RPMI7951 (cell line): ENCODE results near the gene UBP1. TPM values are rescaled to one million over a fixed set of nuclear protein-coding genes. Genes with fewer than 3 reads are reported as not detected.
"Not testable (repeated sequence)": the region's sequence is repeated elsewhere in the genome, so short reads cannot be mapped to it uniquely, and the experiment has no call there.

Source experiments
- DNase-seq: peaks from one replicate; pipeline ENCODE4 v3.0.0-alpha.2; 2012; ENCODE audit warnings: low read depth
- total RNA-seq: library from RNA; depleted of rRNA; stranded (reverse); fragments of >200 nt; shearing (Covaris generic); gene quantifications from 2 replicates; pipeline ENCODE4 v1.2.3, GENCODE V29; 2014

Gene UBP1
- total RNA-seq, 1 experiment from 2014 or later, result 32.0 TPM

- peak; percentile 58 for DNase-seq
These were observed 2.5 kb downstream of the UBP1 start for GRCh38 chr3:33437556-33438283.

DNA sequence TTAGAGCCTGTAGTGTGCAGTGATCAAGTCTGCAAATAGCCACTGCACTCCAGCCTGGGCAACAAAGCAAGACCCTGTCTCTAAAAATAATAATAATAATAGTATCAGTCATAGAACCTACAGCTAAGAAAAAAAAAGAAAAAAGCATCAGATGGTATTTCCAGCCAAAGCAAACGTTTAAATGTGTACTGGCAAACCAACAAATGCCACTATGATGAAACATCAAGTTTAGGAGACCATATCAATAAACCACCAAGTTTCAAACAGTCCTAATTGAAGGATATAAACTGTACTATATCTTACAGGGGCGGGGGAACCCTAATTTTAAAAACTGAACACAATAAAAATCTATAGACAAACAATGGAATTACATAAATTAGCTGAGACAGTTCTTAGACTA lies 6.4 kb downstream of the UBP1 start:
- DNase-seq, result no peak

DNA sequence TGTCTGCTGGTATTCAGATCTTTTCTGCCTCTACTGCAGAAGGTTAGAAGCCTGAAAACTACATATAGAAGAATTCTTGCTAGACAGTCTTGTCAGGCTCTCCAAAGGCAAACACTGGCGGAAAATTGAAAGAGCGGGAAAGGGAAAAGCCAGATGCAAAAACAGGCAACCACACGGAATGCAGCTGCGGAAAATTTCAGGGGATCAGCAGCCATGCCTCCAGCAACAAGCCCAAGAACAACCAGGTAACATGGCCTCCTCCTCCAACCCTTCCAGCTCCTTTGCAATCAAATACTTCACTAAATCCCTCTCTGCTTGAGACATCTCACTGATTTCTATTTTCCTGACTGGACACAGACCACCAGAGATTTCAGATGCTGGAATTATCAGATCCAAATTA lies 9.6 kb downstream of the UBP1 start:
- DNase-seq, result no peak

GRCh38 chr3:33430061-33430460 lies 10.1 kb downstream of the UBP1 start:
- no peak for DNase-seq

DNA sequence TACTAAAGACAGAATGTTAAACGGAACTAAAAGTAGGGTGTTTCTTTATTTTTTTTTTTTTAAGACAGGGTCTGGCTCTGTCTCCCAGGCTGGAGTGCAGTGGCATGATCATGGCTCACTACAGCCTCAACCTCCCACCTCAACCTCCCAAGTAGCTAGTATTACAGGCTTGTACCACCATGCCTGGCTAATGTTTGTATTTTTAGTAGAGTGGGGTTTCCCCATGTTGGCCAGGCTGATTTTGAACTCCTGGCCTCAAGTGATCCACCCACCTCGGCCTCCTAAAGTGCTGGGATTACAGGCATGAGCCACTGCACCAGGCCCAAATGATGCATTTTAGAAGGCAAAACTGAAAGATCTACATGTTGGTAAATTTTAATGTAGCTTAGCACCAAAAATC lies 10.9 kb downstream of the UBP1 start:
- DNase-seq, result not testable (repeated sequence)

DNA sequence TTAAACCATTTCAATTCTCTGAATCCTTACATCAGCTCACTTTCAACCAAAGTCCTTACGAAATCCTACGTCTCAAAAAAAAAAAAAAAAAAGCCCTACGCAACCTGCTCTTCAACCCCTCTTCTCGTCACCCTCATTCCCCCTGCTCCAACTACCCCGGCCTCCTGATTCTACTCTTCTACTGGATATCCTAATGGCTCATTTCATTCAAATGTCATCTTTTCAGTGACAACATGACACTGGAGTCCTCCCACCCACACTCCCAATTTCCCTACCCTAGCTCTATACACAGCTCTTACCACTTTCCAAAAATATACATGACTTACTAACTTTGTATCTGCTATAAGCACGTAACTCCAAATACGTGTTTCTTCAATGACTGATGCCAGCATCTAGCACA lies 11.5 kb downstream of the UBP1 start:
- DNase-seq, result no peak

DNA sequence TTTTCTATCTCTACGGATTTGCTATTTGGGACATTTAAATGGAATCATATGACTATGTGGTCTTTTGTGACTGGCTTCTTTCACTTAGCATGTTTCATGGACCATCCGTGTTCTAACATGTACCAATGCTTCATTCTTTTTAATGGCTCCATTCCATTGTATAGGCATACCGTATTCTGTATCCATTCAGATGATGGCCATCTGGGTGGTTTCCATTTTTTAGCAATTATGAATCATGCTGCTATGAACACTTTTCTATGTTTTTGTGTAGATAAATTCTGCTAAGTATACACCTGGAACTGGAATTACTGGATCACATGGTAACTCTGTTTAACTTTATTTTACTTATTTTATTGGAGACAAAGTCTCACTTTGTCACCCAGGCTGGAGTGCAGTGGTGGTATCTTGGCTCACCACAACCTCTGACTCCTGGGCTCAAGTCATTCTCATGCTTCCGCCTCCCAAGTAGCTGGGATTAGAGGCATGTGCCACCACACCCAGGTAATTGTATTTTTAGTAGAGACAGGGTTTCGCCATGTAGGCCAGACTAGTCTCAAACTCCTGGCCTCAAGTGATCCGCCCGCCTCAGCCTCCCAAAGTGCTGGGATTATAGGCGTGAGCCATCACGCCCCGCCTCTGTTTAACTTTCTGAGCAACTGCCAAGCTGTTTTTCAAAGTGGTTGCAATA lies 13.4 kb downstream of the UBP1 start:
- DNase-seq, result no peak

DNA sequence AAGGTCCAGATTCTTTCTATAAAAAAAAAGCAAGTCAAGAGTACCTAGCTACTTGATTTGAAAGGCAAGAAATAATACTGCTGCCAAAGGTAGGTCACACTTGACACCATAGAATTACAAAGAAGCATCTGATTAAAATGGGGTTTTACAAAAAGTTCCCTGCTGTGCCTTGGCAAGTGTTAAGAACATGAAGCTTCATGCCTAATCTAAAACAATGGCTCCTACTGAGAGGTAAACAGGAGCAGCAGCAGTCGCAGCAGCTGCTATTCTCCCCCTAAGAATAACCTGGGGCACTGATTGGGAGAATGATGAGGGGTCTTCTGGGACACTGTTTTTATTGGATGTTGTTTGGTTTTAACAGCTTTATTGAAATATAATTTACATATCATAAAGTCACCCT lies 14.1 kb downstream of the UBP1 start:
- DNase-seq, result no peak

- DNase-seq, result no peak
These were observed 14.8 kb downstream of the UBP1 start for GRCh38 chr3:33425453-33425852.

- no peak for DNase-seq
These were observed 15.4 kb downstream of the UBP1 start for GRCh38 chr3:33424606-33425452.

DNA sequence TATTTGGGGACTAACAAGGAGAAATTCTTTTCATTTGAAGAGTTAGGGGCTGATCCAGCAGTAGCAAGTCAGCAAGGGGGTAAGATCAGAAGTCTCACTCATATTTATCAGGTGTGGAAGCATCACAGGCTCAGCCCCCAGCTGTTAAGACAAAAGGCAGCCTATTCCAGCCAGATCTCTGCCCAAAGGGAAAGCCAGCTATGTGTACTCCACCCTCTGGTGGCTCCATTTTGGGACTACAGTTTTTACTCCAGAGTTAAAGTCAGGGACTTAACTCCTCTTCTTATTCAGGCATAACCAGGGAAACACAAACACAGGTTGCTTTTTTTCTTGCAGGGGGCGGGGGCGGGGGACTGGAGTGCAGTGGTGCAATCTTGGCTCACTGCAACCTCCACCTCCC lies 19.2 kb downstream of the UBP1 start:
- peak; percentile 11 for DNase-seq

DNA sequence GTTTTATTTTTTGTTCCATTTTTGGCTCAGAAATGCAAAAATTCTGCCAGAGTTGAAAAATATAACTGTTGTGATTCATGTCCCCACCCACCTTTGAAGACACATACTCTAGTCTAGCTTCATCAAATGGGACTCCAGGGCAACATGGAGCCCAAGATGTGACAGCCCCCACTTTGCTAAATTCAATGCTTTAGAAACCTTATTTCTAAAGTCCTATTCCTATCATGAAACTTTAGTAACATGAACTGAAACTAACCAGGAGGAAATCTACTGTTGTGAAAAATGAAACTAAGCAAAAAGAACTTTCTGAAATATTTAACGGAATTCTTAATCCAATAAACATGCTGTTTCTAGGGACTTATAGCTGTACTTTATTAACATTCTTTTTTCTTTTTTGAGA lies 20.3 kb downstream of the UBP1 start:
- no peak for DNase-seq

- peak; percentile 41 for DNase-seq
These were observed 23.0 kb downstream of the UBP1 start for GRCh38 chr3:33417066-33417673.

GRCh38 chr3:33410816-33411215 lies 29.4 kb downstream of the UBP1 start:
- DNase-seq, result not testable (repeated sequence)

DNA sequence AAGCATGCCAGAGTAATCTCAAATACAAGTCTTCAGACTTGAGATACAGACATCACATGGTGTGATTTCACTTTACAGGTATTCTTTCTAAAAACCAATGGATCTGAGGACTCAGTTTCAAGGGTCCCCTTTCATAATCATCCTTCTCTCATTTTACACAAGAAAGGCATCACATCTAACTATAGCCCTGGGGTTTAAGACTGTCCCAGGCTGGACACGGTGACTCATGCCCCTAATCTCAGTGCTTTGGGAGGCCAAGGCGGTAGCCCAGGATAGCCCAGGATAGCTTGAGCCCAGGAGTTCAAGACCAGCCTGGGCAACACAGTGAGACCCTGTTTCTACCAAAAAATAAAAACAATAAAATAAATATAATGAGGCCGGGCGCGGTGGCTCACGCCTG lies 36.4 kb downstream of the UBP1 start:
- peak; percentile 18 for DNase-seq

DNA sequence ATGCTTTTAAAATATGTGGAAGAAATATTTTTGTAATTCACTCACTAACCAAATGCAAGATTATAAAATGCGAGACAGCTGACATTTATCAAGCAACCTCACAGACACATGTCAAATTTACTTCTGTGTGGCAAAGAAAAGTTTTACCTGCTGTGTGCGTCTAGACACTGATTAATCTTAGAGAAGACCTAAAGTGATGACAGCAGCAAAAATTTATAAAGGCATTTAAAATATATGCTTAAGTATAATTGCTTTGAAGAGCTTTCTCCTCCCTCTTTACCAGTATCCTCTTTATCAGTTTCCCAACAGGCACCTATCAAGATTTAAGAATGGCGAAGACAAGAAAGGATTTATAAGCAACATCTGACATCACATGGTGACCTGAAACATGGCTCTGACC lies 37.3 kb downstream of the UBP1 start:
- no peak for DNase-seq

GRCh38 chr3:33401781-33402180 lies 38.4 kb downstream of the UBP1 start:
- DNase-seq, result no peak

- DNase-seq, result no peak
These were observed 41.8 kb downstream of the UBP1 start for GRCh38 chr3:33398410-33398809.

- DNase-seq, result no peak
These were observed 44.3 kb downstream of the UBP1 start for GRCh38 chr3:33395900-33396299.

- no peak for DNase-seq
These were observed 45.7 kb downstream of the UBP1 start for GRCh38 chr3:33394403-33395054.

GRCh38 chr3:33392703-33393125 lies 47.5 kb downstream of the UBP1 start:
- peak; percentile 84 for DNase-seq

DNA sequence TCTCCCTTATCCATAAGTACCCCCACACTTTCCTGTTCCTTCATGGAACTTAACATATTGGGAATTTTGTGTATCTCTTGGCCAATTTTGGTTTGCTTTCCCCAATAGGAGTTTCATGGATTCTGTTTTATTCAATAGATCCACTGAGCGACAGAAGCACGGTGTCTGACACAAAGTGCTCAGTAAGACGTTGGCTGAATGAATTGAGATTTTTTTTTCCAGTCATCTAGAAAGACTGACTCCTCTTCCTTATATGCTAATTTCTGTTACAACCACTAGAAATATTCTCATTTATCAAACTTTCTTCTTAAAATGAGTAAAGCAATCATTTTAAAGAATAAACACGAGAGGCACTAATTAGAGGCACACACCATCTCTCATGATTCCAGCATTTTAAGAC lies 48.1 kb downstream of the UBP1 start:
- DNase-seq, result no peak
